ENCODE measurements around the gene KIAA0825.

DNA sequence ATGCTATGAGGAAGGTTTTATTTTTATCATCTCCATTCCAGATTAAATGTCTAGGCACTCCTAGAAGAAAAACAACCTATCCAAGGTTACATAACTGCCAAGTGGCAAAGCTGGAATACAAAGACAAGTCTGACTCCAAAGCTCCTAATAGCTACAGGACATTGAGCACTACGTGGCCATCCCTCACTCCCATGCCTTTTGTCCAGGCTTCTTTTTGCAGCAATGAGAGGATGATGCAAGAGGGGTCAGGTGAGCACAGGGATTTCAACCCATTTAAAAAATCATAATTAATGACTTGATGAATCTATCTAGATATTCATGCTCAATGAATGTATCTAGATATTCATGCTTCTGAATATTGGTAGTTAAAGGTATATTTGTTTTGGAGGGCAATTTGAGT lies 117.0 kb downstream of the KIAA0825 start:
- TF ChIP-seq, protein P1, sequence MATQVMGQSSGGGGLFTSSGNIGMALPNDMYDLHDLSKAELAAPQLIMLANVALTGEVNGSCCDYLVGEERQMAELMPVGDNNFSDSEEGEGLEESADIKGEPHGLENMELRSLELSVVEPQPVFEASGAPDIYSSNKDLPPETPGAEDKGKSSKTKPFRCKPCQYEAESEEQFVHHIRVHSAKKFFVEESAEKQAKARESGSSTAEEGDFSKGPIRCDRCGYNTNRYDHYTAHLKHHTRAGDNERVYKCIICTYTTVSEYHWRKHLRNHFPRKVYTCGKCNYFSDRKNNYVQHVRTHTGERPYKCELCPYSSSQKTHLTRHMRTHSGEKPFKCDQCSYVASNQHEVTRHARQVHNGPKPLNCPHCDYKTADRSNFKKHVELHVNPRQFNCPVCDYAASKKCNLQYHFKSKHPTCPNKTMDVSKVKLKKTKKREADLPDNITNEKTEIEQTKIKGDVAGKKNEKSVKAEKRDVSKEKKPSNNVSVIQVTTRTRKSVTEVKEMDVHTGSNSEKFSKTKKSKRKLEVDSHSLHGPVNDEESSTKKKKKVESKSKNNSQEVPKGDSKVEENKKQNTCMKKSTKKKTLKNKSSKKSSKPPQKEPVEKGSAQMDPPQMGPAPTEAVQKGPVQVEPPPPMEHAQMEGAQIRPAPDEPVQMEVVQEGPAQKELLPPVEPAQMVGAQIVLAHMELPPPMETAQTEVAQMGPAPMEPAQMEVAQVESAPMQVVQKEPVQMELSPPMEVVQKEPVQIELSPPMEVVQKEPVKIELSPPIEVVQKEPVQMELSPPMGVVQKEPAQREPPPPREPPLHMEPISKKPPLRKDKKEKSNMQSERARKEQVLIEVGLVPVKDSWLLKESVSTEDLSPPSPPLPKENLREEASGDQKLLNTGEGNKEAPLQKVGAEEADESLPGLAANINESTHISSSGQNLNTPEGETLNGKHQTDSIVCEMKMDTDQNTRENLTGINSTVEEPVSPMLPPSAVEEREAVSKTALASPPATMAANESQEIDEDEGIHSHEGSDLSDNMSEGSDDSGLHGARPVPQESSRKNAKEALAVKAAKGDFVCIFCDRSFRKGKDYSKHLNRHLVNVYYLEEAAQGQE (IDR thresholded peaks at IDR 0.05; ENCODE audit: insufficient read depth in 1 of 2, low read depth in 2 of 2, low read length in 1 of 2), result no peak
- TF ChIP-seq SIN3A (IDR thresholded peaks at IDR 0.05; ENCODE audit: borderline replicate concordance, insufficient read depth, low read depth, low read length), result no peak
- TF ChIP-seq, protein P2, sequence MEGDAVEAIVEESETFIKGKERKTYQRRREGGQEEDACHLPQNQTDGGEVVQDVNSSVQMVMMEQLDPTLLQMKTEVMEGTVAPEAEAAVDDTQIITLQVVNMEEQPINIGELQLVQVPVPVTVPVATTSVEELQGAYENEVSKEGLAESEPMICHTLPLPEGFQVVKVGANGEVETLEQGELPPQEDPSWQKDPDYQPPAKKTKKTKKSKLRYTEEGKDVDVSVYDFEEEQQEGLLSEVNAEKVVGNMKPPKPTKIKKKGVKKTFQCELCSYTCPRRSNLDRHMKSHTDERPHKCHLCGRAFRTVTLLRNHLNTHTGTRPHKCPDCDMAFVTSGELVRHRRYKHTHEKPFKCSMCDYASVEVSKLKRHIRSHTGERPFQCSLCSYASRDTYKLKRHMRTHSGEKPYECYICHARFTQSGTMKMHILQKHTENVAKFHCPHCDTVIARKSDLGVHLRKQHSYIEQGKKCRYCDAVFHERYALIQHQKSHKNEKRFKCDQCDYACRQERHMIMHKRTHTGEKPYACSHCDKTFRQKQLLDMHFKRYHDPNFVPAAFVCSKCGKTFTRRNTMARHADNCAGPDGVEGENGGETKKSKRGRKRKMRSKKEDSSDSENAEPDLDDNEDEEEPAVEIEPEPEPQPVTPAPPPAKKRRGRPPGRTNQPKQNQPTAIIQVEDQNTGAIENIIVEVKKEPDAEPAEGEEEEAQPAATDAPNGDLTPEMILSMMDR (IDR thresholded peaks at IDR 0.05), result no peak
- no peak for TF ChIP-seq POLR2AphosphoS5 (IDR thresholded peaks at IDR 0.05; ENCODE audit: low read depth, low read length)
- no peak for TF ChIP-seq TCF7L2 (IDR thresholded peaks at IDR 0.05; ENCODE audit: low read depth, low read length)

All from Panc1 (cell line).